Common myeloid progenitor, CD34-positive (primary cell): ENCODE measurements around the gene MTCH2.
A peak's percentile ranks its signal among the peaks of the same experiment; 100 is the strongest.

Experiments
- CTCF ChIA-PET: fragments of 350-600 bp; sonication (Branson Sonifier 250); formaldehyde crosslinking; loops from one replicate; lab custom pipeline; 2021; ENCODE audit warnings: antibody characterized with exemption; lab: Charles Lee
- POLR2A ChIA-PET: fragments of 350-600 bp; sonication (Branson Sonifier 250); formaldehyde crosslinking; loops from one replicate; lab custom pipeline; 2021; ENCODE audit warnings: antibody characterized with exemption; lab: Charles Lee
- DNase-seq, 3 donors: peaks; one replicate each; pipeline versions ENCODE4 v3.0.0 to v3.0.0-alpha.2; 2013
- H3K27ac ChIP-seq, 2 experiments: 1 replicate in 1 of 2; 2 replicates in 1 of 2; pipeline ENCODE4 v1.7.0; 2013; ENCODE audit warnings: inconsistent platforms in 2 of 2, low read length in 2 of 2, mild to moderate bottlenecking in 2 of 2, low read depth in 1 of 2, moderate library complexity in 1 of 2; ENCODE audit not compliant: severe bottlenecking in 2 of 2, insufficient read depth in 1 of 2, poor library complexity in 1 of 2
- H3K27me3 ChIP-seq, 5 experiments: replicated peaks in 2 of 5; 1 replicate in 3 of 5; 2 replicates in 2 of 5; pipeline versions ENCODE4 v1.6.1 to v1.7.0; 2013; ENCODE audit warnings: low read length in 4 of 5, mild to moderate bottlenecking in 2 of 5, moderate library complexity in 2 of 5, inconsistent platforms in 1 of 5; ENCODE audit not compliant: insufficient read depth in 5 of 5, control insufficient read depth in 4 of 5
- H3K36me3 ChIP-seq, 4 experiments: 1 replicate in 2 of 4; 2 replicates in 2 of 4; pipeline versions ENCODE4 v1.6.1 to v1.7.0; 2013; ENCODE audit warnings: low read length in 3 of 4, control low read depth in 1 of 4, mild to moderate bottlenecking in 1 of 4; ENCODE audit not compliant: control insufficient read depth in 4 of 4, insufficient read depth in 4 of 4
- H3K4me1 ChIP-seq, 4 experiments: 1 replicate in 3 of 4; 2 replicates in 1 of 4; pipeline versions ENCODE4 v1.6.1 to v1.7.1; 2013; ENCODE audit warnings: low read length in 3 of 4, mild to moderate bottlenecking in 3 of 4, control low read depth in 1 of 4, inconsistent platforms in 1 of 4, moderate library complexity in 1 of 4; ENCODE audit not compliant: control insufficient read depth in 4 of 4, insufficient read depth in 4 of 4; ENCODE audit errors: control extremely low read depth in 1 of 4
- H3K4me3 ChIP-seq, 7 experiments: 1 replicate in 4 of 7; 2 replicates in 3 of 7; pipeline versions ENCODE4 v1.5.1 to v1.7.0; 2013; ENCODE audit warnings: mild to moderate bottlenecking in 7 of 7, low read length in 6 of 7, moderate library complexity in 6 of 7, inconsistent platforms in 2 of 7, low read depth in 2 of 7, control low read depth in 1 of 7; ENCODE audit not compliant: insufficient read depth in 4 of 7, control insufficient read depth in 1 of 7; ENCODE audit errors: extremely low read depth in 1 of 7
- H3K9me3 ChIP-seq, 5 experiments: 1 replicate in 4 of 5; 2 replicates in 1 of 5; pipeline versions ENCODE4 v1.6.1 to v1.7.1; 2013; ENCODE audit warnings: low read length in 4 of 5, mild to moderate bottlenecking in 2 of 5, inconsistent platforms in 1 of 5, low read depth in 1 of 5, moderate library complexity in 1 of 5; ENCODE audit not compliant: control insufficient read depth in 4 of 5, insufficient read depth in 2 of 5; ENCODE audit errors: control extremely low read depth in 1 of 5
- WGBS: methylation state at CpG from one replicate; pipeline ENCODE4 v1.1.5; 2013; ENCODE audit not compliant: insufficient coverage; 5-methylcytosine and 5-hydroxymethylcytosine counted together

MTCH2 gene

GRCh38 chr11:47589584-47589976, 52.8 kb downstream of the MTCH2 start:
- Histone ChIP-seq H3K4me3 (no peak overlapping the region), H3K27me3 (no peaks in the 10 kb centered on the region), H3K27ac (peak overlapping the region in 1 of 2 experiments; percentile 71), H3K9me3 (no peaks in the 10 kb centered on the region), H3K4me1 (peaks cover 8 to 78% (median 75%) of the 10 kb centered on the region in 4 experiments), H3K36me3 (peaks cover 0 to 45% (median 13%) of the 10 kb centered on the region in 4 experiments)
- 96% methylated on average over 46 of the region's 51 CpGs for WGBS
- DNase-seq, result no peak
- POLR2A ChIA-PET, result no interaction called here
- CTCF ChIA-PET, result no interaction called here

- peak overlapping the region in 1 of 2 experiments; percentile 71 for H3K27ac ChIP-seq
- peaks cover 0 to 48% (median 17%) of the 10 kb centered on the region in 4 experiments for H3K36me3 ChIP-seq
- 100% methylated on average over 8 of the region's 11 CpGs for WGBS
- H3K4me3 ChIP-seq, result peak overlapping the region in 3 of 7 experiments; percentile 61 to 68 (median 62)
- peaks cover 8 to 74% (median 71%) of the 10 kb centered on the region in 4 experiments for H3K4me1 ChIP-seq
- ChIA-PET CTCF (interaction anchor here (2.4 kb wide), 1 partner anchor 27 kb away, joined by 10 read pairs; no protein-coding TSS in a partner anchor), POLR2A (no interaction called here)
- no peak for DNase-seq
- no peaks in the 10 kb centered on the region for H3K9me3 ChIP-seq
- no peaks in the 10 kb centered on the region for H3K27me3 ChIP-seq
Measured at GRCh38 chr11:47589118-47589517, 53.2 kb downstream of the MTCH2 start.

- DNase-seq, result peak; percentile 53 to 88 (median 84)
- ChIA-PET CTCF (interaction anchor here (1.0 to 2.4 kb wide), 6 partner anchors 10 to 33 kb away, joined by 3 to 10 read pairs (median 6); no protein-coding TSS in a partner anchor), POLR2A (no interaction called here)
- peak overlapping the region in 1 of 2 experiments; percentile 71 for H3K27ac ChIP-seq
- peak overlapping the region in 5 of 7 experiments; percentile 32 to 68 (median 61) for H3K4me3 ChIP-seq
- WGBS, result 22% methylated on average over 13 of the region's 14 CpGs
- peaks cover 3 to 61% (median 27%) of the 10 kb centered on the region in 4 experiments for H3K36me3 ChIP-seq
- no peaks in the 10 kb centered on the region for H3K9me3 ChIP-seq
- H3K27me3 ChIP-seq, result no peaks in the 10 kb centered on the region
- peaks cover 4 to 62% (median 60%) of the 10 kb centered on the region in 4 experiments for H3K4me1 ChIP-seq
Measured at GRCh38 chr11:47587723-47588326, 54.5 kb downstream of the MTCH2 start.

- no peak for DNase-seq
- ChIA-PET POLR2A (no interaction called here), CTCF (interaction anchor here (1.0 to 2.4 kb wide), 6 partner anchors 9 to 32 kb away, joined by 3 to 10 read pairs (median 6); no protein-coding TSS in a partner anchor)
- 83% methylated on average over 6 of the region's 6 CpGs for WGBS
- Histone ChIP-seq H3K36me3 (peaks cover 3 to 67% (median 32%) of the 10 kb centered on the region in 4 experiments), H3K9me3 (no peaks in the 10 kb centered on the region), H3K4me3 (peak overlapping the region in 2 of 7 experiments; percentile 53 to 61), H3K27me3 (no peaks in the 10 kb centered on the region), H3K27ac (peak overlapping the region in 1 of 2 experiments; percentile 45), H3K4me1 (peaks cover 0 to 55% (median 53%) of the 10 kb centered on the region in 4 experiments)
Measured at GRCh38 chr11:47587039-47587716, 55.2 kb downstream of the MTCH2 start.

GRCh38 chr11:47586098-47586855, 56.1 kb downstream of the MTCH2 start, which contains the start of gene FAM180B:
Gene FAM180B, plus strand, starts transcription at chr11:47586678. Its CDS starts 91 bp downstream, at chr11:47586769.
- POLR2A ChIA-PET, result interaction anchor here (0.6 kb wide), 1 partner anchor 8 kb away, joined by 3 read pairs; the partner anchor contains the start of genes KBTBD4 and NDUFS3
- Histone ChIP-seq H3K36me3 (peaks cover 3 to 76% (median 40%) of the 10 kb centered on the region in 4 experiments), H3K4me3 (peak within 1 kb of the TSS in 2 of 7 experiments; percentile 53 to 61), H3K4me1 (peaks cover 0 to 48% (median 44%) of the 10 kb centered on the region in 4 experiments), H3K9me3 (no peaks in the 10 kb centered on the region), H3K27me3 (no peaks in the 10 kb centered on the region), H3K27ac (peak within 1 kb of the TSS in 1 of 2 experiments; percentile 45)
- CTCF ChIA-PET, result interaction anchor here (0.6 to 1.9 kb wide), 5 partner anchors 8 to 34 kb away, joined by 3 to 10 read pairs (median 3); partner anchors contain the start of gene CELF1
- WGBS, result 83% methylated on average over 7 of the region's 12 CpGs
- no peak for DNase-seq

- Histone ChIP-seq H3K4me3 (no peak overlapping the region), H3K27ac (no peak overlapping the region), H3K36me3 (peaks cover 3 to 75% (median 38%) of the 10 kb centered on the region in 4 experiments), H3K27me3 (no peaks in the 10 kb centered on the region), H3K4me1 (peaks cover 6 to 42% (median 35%) of the 10 kb centered on the region in 4 experiments), H3K9me3 (no peaks in the 10 kb centered on the region)
- WGBS, result 89% methylated on average over 4 of the region's 5 CpGs
- CTCF ChIA-PET, result interaction anchor here (1.2 kb wide), 1 partner anchor 33 kb away, joined by 3 read pairs; no protein-coding TSS in a partner anchor
- DNase-seq, result no peak
- POLR2A ChIA-PET, result no interaction called here
Measured at GRCh38 chr11:47583844-47584243, 58.5 kb downstream of the MTCH2 start.
